HG03378 (cell line): Measurements from ENCODE around the gene RUBCN.
A peak's percentile ranks its signal among the peaks of the same experiment; 100 is the strongest.
"Not testable (repeated sequence)": the region's sequence is repeated elsewhere in the genome, so short reads cannot be mapped to it uniquely, and the experiment has no call there.

Experiments
- ATAC-seq: cut with Tn5 transposase; IDR thresholded peaks from one replicate; pipeline ENCODE4 v1.9.1; 2021; ENCODE audit warnings: mild to moderate bottlenecking, moderate library complexity; ENCODE audit not compliant: unreplicated experiment

Gene RUBCN

GRCh38 chr3:197736010-197736490 lies 654 bp downstream of the RUBCN start:
- no peak for ATAC-seq

- peak; percentile 68 for ATAC-seq
These were observed 1.9 kb downstream of the RUBCN start for GRCh38 chr3:197734667-197735318.

- ATAC-seq, result no peak
These were observed 3.7 kb downstream of the RUBCN start for GRCh38 chr3:197733042-197733441.

DNA sequence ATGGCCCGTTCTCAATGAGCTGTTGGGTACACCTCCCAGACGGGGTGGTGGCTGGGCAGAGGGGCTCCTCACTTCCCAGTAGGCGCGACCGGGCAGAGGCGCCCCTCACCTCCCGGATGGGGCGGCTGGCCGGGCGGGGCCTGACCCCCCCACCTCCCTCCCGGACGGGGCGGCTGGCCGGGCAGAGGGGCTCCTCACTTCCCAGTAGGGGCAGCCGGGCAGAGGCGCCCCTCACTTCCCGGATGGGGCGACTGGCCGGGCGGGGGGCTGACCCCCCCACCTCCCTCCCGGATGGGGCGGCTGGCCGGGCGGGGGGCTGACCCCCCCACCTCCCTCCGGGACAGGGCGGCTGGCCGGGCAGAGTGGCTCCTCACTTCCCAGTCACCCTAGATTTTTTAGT lies 5.2 kb downstream of the RUBCN start:
- not testable (repeated sequence) for ATAC-seq

DNA sequence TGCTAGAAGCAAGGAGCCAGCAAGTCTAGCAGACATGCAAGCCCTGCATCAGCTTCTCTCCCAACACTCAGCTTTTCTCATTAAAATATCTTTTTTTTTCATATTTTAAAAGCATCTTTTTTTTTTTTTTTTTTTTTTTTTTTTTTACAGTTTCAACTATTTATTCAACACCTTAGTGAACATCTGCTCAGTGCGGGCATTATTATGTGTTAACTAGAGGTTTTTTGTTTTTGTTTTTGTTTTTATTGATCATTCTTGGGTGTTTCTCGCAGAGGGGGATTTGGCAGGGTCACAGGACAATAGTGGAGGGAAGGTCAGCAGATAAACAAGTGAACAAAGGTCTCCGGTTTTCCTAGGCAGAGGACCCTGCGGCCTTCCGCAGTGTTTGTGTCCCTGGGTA lies 5.9 kb downstream of the RUBCN start:
- not testable (repeated sequence) for ATAC-seq

- ATAC-seq, result no peak
These were observed 6.5 kb downstream of the RUBCN start for GRCh38 chr3:197730200-197730599.

DNA sequence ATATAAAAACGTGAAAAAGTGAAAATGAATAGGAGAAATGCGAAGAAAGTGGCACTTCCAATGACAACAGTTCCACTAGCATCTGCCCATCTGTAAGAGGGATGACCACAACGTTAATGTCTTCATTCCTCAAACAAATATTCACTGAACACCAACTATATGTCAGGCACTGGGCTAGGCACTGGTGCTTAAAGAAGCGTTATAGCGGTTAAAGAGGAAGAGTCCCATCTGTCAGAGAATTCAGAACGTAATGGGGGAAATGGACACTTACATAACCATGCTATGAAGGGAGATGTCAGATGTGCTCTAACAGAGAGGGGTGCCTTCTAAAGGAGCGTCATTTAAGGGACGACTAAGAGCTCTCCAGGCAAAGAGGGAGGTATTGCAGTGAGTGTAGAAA lies 8.2 kb downstream of the RUBCN start:
- ATAC-seq, result no peak

DNA sequence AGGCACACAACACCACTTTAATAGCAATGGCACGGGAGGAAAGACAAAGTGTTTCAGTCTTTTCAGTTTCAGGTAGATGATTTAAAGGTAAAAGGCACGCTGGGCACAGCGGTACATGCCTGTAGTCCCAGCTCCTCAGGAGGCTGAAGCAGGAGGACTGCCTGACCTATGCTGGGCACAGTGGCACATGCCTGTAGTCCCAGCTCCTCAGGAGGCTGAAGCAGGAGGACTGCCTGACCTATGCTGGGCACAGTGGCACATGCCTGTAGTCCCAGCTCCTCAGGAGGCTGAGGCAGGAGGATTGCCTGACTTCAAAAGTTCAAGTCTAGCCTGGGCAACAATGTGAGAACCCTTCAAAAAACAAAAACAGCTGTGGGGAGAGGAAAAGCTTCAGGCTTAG lies 8.8 kb downstream of the RUBCN start:
- not testable (repeated sequence) for ATAC-seq

DNA sequence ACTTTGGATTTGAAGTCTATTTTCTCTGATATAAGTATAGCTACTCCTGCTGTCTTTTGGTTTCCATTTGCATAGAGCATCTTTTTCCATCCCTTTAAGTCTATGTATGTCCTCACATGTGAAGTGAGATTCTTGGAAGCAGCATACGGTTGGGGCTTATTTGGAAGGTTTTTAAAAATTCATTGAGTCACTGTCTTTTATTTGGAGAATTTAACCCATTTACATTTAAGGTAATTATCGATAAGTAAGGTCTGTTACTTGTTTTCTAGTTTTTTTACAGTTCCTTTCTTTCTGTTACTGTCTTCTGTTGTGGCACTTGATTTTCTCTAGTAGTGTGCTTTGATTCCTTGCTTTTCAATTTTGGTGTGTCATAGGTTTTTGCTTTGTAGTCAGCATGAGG lies 14.0 kb downstream of the RUBCN start:
- ATAC-seq, result no peak

DNA sequence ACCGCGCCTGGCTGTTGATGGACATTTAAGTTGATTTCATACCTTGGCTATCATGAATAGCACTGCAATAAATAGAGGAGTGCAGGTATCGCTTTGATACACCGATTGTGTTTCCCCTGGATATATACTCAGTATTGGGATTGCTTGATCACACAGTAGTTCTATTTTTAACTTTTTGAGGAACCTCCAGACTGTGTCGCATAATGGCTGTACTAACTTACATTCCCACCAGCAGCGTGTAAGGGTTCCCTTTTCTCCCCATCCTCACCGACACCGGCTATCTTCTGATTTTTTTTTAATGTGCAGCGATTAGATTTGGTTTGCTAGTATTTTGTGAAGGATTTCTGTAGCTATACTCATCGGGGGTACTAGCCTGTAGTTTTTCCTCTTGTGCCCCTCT lies 16.0 kb downstream of the RUBCN start:
- ATAC-seq, result no peak

DNA sequence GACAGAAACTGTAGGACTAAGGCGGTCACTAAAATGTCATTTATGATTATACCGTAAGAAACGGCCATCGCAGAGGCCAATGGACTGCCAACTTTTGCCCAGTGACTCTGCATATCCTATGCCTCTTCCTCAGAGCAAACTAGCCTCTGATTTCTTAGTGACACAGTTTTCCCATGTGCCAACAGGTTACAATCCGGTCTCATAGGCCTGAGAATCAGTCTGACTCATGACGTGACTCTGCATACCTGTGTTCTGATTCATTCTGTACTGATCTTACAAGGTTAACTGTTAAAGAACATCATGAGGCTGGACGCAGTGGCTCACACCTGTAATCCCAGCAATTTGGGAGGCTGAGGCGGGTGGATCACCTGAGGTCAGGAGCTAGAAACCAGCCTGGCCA lies 17.8 kb downstream of the RUBCN start:
- ATAC-seq, result no peak

- no peak for ATAC-seq
These were observed 22.5 kb downstream of the RUBCN start for GRCh38 chr3:197714251-197714650.

- peak; percentile 26 for ATAC-seq
These were observed 23.3 kb downstream of the RUBCN start for GRCh38 chr3:197713477-197713822.

DNA sequence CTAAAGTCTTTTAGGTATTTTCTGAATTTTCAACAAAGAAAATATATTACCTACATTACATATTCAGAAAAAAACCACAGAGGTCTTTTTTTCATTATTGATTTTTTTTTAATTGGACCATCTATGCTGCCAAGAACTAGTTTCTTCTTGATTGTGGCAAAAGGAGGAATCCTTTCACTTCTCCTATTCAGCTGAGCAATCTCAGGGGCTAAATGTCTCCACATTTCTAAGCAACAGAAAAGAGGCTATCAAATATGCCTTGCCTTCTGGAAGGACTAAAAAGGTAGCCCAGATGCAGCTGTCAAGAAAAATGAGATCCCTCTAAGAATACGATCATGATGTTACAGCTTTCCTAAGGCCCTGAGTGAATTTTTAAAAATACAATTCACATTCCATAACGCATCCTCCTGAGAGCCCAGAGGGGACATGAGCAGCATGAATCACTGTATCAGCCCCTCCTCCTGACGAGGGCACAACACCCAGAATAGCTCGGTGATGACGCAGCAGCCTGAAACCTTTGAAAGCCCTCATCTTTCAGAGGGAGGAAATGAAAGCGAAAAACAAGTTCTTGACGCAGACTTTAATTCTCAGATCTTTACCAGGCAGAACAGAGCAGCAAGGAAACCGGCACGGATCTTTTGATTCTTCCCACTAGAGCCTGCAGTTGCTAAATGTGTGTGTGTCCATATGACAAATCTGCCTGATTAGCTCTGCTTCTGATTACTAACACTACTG lies 24.6 kb downstream of the RUBCN start:
- peak; percentile 85 for ATAC-seq

- not testable (repeated sequence) for ATAC-seq
These were observed 25.7 kb downstream of the RUBCN start for GRCh38 chr3:197710965-197711364.

DNA sequence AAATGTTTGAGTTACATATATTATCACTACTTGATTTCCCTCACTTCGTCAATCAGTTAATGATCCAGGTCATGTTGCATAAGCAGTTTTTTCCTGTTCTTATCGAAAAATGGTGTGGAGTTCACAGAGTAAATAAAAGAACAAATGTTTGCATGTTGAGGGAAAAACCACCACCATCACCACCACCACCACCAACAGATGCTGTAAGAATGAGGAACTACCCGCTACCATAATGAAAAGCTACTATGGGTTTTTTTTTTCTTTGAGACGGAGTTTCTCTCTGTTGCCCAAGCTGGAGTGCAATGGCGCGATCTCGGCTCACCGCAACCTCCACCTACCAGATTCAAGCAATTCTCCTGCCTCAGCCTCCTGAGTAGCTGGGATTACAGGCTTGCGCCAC lies 27.6 kb downstream of the RUBCN start:
- no peak for ATAC-seq

DNA sequence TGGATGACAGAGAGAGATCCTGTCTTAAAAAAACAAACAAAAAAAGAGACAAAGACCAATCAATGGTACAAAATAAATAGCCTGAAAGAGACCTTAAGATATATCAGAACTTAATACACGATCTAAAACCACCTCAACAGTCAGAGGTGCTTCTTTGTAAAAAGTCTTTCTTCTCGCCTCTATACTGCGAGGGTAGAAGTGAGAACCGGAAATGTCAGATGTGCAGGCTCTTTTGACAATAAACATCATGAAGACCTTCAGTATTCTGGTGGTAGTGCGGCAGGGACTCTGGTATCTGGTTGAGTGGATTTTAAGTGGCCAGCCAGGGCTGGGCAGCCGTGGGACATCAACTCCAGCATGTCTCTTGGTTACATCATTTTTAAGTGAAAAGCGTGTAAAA lies 30.0 kb downstream of the RUBCN start:
- no peak for ATAC-seq

GRCh38 chr3:197701841-197702240 lies 34.9 kb downstream of the RUBCN start:
- ATAC-seq, result no peak

- no peak for ATAC-seq
These were observed 36.6 kb downstream of the RUBCN start for GRCh38 chr3:197700095-197700494.

DNA sequence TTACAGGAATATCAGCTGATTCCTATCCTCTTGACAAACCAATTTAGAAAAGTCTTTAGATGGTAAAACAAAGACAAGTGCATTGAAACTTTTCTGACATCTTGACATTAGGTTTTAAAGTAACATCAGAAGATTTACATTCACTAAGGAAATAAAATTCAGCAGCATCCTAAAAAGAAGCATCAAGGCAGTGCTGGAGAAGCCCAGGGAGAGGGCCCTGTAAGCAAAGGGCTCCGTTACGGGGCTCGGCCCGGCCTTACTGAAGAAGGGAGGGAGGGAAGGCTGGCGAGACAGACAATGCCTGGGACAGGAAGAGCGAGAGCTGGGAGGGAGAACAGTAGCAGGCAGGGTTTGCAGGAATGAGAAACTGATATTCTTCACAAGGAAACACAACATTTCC lies 39.3 kb downstream of the RUBCN start:
- no peak for ATAC-seq

DNA sequence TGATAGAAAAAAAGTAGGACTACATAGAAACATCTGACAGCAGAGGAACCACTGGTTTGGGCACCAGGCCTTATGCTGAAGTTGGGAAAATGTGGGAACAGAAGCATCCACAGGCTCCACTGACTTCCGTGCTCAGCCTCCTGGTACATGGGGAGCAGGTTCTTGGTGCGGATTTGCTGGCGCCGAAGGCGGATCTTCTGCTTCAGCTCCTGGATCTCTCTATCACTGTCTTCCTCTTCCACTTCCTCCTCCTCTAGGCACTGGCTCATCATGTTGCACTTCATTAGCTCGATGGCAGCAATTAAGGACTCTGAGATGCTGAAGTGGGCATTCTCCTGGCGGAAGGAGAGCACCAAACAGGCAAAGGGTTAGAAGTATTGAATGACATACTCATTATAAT lies 42.5 kb downstream of the RUBCN start:
- ATAC-seq, result no peak

DNA sequence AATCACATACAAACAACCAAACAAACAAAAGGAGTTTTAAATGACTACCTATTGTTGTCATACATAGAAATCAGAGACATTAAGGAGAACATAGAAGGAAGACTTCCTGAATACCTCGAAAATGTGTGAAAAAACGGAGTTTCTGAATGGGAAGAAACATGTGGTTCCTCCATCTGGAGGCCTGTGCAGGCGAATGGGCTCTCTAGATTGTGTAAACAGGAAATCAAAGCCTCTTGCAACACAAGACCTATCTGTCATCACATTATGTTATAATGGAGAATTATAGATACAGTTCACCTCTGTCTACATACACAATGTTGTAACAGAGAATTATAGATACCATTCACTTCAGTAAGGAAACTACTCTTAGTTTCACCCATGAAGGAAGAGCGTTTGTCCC lies 44.1 kb downstream of the RUBCN start:
- no peak for ATAC-seq

DNA sequence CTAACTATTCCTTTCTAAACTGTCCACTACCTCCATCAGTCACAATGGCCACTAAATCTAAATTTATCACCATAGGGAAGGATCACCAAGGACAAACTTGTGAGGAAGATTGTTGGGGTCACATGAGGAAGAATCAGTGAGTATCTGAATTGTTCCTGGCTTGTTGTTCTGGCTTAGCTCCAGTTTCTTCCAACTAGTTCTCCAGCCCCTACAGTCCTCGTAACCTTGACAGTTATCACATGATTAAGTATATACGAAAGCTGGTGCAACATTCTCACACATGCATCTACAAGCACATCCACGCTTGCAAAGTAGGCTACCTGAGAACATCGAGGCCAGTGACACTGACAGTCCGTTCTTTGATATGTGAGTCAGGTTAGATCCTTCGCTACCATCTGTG lies 46.0 kb downstream of the RUBCN start:
- no peak for ATAC-seq
